Airway epithelial cell (primary cell): ENCODE data around the gene NPRL2. TPM values are rescaled to one million over a fixed set of nuclear protein-coding genes. Genes with fewer than 3 reads are reported as not detected.

Source experiments
- total RNA-seq: library from RNA; depleted of rRNA; stranded (reverse); fragments of >200 nt; gene quantifications from 2 replicates; pipeline ENCODE4 v1.2.3, GENCODE V29; 2015

Gene NPRL2
- total RNA-seq: 14.7 and 17.4 TPM in 2 replicates

DNA sequence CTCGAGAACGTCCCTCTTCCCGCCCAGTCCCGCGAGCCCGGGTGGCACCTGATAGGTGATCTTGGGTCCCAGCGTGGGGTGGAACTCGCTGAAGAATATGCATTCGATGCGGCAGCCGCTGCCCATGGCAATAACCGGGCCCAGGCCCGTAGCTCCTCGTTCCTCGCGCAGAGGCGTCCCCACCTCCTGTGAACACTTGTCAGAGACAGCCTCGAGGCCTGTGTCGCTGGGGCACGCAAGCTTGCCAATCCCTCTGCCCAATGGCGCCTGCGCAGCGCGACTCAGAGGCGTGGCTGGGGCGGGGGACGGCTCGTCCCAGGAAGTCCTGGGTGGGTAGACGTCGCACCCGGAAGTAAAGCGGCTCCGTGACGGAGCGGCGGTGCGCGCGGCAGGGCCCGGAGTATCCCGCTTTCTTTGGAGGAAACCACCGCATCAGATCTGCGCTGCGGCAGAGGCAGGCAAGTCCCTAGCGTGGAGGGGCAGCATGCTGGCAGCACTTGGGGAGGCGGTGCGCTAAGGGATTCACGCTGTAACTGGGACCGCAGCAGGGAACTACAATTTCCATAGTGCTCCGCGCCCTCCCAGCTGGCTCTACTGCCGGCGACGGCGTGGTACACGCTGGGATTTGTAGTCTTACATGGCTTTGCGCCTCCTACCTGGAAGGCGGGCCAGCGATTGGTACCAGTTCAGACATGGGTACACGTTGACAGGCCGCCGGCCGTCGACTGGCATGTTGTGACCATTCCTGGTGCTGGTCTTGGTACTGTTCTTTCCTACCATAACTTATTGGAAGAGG, at the start of gene NPRL2, which contains the start of gene CYB561D2:
NPRL2 (minus strand) TSS at position 249 of the 796 bp plus-strand sequence; CDS start at position 126, 123 bp downstream.
CYB561D2 (plus strand) TSS at position 336 of the 796 bp plus-strand sequence. CDS start 572 bp downstream, outside the sequence.

DNA sequence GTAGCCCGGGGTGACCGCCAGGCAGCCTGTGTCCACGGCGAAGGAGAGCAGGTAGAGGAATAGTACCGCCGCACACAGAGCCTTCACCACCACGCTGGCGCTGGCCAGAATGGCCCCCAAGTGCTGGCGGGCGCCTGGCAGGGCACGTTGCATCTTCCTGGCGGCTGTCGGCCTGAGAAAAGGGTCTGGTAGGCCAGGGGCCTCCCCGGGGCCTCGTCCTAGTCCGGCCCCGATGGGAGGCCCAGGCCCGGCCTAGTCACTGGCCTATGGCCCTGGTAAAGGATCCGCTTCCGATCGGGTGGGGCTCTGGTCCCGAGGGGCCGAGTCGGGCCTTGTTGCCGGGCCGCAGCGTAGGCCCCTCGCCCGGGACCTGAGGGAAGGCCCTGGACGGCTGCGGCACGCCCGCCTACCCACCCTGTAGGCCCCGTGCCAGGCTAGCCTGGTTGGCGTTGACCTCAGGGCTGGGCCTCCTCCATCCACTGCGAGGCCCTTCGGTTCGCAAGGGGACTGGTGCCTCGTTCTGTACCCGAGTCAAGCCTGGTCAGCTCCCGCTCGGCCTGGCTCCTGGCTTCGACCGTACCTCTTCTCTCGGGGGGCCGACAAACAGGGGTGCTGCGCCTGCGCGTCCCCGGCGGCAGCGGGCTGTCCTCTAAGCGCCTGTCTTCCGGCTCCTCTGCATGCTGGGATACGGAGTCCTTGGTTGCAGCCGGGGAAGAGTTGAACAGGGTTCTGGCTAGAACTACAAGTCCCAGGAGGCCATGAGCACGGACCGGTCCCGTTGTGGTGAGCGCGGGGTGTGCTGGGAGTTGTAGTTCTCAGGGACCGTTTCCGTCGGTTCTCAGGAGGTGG, 8.6 kb upstream of the NPRL2 start, which contains the start of gene TMEM115:
TMEM115 (minus strand) TSS at position 611 of the 849 bp plus-strand sequence; CDS start at position 153, 458 bp downstream.

DNA sequence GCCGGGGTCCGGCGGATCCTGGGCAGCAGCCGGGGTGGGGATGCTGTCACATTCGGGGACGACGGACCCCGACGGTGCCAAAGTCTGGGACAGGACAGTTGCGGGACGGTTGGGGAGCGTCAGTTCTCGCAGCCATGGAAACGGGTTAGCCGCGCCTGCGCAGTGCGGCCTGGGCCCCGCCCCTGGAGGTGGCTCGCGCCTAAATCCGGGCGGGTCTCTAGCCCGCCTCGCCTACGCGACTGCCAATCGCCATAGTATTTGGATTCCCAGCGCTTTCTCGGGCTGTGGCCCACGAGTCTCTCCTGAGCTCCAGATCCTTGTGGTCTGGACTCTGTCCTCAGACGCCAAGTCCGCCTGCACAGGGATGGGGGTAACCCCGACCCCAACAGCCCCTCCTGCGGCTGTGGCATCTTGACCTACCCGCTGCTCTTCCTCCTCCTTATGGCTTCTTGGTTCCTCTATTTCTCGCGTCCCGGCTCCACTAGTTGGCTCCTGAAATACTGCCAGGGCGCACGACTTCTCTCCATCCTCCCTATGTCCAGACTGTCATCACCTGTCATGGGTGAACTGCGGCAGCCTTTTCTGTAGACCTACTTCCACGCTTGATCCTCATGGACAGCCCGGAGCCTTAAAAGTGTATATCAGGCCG, 4.9 kb downstream of the NPRL2 start, which contains the start of gene ZMYND10:
ZMYND10 (minus strand) TSS at position 147 of the 649 bp plus-strand sequence. CDS start 153 bp downstream, outside the sequence.

DNA sequence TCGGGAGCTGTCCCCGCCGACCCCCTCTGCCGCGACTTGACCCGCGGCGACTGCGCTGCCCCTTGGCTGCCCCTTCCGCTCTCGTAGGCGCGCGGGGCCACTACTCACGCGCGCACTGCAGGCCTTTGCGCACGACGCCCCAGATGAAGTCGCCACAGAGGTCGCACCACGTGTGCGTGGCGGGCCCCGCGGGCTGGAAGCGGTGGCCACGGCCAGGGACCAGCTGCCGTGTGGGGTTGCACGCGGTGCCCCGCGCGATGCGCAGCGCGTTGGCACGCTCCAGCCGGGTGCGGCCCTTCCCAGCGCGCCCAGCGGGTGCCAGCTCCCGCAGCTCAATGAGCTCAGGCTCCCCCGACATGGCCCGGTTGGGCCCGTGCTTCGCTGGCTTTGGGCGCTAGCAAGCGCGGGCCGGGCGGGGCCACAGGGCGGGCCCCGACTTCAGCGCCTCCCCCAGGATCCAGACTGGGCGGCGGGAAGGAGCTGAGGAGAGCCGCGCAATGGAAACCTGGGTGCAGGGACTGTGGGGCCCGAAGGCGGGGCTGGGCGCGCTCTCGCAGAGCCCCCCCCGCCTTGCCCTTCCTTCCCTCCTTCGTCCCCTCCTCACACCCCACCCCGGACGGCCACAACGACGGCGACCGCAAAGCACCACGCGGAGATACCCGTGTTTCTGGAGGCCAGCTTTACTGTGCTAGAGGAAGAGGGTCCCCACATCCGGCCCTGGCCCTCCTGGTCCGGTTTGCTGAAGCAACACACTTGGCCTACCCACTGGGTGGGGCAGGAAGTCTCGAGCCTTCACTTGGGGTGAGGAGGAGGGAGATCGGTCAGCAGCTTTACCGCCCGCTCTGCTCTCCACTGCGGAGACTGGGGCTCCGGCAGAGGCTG, 9.9 kb downstream of the NPRL2 start, which contains the start of gene RASSF1:
RASSF1 (minus strand) TSS at position 389 of the 882 bp plus-strand sequence; CDS start at position 358, 31 bp downstream.

DNA sequence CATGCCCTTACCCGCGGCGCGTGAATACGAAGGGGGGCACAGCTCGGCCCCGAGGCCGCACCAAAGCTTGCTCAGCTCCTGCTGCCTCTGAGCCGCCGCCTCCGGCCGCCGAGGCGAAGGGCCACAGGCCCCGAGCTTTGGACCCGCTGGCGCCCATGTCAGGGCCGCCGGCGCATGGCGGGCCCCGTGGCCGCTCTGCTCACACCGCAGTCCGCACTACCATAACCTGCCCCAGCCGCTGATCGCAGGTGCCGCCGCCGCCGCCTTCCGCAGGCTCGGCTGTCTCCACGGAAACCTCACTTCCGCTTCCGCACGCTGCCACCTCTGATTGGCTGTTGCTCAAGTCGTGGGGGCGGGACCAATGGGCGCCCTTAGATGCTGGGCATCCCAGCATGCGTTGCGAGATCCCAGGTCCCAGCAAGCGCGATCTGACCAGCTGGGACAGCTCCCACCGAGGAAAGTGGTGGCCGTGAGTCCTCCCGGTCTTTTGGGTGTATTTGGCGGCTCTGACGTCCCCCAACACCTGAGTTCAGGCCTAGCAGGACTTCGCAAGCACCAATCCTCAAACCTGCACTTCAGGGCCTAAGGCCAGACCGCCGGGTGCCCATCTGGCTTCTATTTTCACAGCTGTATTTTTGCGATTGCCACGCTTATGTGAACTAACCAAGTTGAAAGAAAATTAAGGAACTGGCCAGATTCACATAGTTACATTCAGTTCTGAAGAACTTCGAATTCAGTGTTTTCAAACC, 22.5 kb downstream of the NPRL2 start, which contains the start of gene TUSC2:
TUSC2 (minus strand) TSS at position 281 of the 749 bp plus-strand sequence; CDS start at position 157, 124 bp downstream.

DNA sequence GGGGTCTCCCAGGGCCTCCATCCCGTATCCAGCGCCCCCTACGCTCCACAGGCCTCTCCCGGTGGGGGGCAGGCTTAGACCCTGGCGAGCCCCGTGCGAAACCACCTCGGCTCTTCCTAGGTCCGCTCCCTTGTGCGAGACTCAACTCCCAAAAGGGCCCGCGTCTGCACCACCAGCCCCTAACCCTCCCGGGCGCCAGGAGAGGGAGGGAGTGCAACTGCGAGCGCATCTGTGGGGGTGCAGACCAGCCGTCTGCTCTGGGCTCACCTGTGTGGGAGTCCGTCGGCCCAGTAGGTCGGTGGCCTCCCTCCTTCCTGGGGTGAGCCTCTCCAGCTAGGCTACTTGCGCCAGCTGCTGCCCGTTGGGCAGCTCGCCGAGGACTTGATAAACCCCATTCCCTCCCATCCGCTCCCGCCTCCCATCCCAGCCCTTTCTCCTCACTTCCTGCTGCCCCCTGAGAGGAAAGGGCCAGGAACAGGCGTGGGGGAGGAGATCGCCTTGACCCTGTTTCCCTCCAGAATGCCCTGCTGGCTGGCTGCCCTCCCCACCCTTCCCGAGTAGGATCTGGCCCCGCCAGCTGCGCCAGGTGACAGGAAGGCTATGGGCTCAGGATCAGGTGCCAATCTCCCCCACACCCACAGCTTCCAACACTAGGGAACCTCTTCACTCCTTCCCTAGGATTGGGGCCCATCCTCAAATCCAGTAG, 28.0 kb downstream of the NPRL2 start, which contains the start of gene HYAL2:
HYAL2 (minus strand) TSS at position 360 of the 706 bp plus-strand sequence. CDS start 2,256 bp downstream, outside the sequence.

DNA sequence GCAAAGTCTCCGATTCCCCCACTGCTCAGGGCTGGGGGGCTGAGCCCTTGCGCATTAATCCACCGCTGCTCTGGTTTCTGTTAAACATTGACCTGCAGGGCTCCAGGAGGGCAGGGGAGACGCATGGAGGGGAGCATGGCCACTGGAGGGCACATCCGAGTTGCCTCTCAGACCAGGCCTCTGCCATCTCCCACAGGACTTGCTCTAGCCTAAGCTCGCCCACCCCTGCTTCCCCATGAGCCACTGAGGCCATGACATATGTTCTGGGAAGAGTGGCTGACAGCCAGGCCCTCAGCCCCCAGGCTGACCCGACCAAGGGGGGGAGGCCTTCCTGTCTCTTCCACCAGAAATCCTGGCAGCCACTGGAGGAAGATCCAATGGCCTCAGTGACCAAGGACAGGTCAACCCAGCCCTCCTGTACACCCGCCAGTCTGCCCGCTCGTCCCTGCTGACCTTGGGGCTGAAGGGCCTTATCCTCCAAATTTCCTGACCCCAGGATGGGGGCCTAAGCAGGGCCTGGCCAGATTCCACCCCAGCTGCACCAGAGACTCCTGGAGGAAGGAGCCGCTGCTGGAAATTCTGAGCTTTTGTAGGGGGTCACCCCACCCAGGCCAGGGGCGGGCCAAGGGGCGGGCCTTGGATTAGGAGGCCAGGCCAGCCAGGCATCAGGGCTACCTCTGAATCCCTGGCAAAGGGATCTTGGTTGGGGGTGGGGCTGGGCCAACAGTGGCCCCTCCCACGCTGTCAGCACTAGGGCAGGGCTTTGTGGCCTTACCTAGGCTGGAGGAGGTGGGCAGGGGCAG, 47.4 kb downstream of the NPRL2 start, which contains the start of gene HYAL1:
HYAL1 (minus strand) TSS at position 562 of the 803 bp plus-strand sequence. CDS start 618 bp downstream, outside the sequence.

DNA sequence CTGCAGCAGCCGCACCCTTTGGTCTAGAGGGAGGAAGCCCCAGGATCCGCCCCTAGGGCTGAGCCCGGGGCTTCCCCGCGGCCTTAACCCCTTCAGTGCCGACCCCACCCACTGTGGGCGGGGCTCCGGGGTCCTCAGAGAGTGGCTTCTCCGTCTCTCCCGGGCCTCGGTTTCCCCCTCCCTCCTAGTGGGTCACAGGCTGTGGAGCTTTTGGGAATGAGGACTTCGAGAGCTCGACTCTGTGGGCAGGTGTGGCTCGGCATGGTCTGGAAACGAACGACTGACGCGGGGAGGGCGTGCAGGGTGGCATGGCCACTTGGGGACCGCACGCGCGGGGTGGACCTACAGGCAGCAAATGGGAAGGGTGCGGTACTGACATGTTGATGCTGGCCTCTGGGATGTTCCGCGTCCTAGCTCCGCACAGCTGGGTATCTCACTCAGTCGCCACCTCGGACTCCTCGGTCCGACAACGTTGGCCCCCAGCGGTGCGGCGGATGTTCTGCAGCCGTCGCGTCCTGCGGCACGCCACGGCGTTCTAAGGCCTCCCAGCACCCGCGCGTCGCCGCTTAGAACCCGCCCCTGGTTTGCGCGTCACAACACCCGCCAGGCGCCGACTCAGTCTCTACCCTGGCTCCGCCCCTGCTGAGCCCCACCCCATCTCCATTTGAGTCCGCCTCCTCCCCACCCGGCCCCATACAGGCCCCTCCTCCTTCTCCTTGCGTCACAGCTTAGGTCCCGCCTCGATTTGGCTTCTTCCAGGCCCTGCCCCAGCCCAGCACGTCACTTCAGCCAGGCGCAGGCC, 51.5 kb downstream of the NPRL2 start, which contains the start of the genes HYAL3 and NAA80:
HYAL3 (minus strand) TSS at position 570 of the 802 bp plus-strand sequence. CDS start 3,803 bp downstream, outside the sequence.
NAA80 (minus strand) TSS at position 570 of the 802 bp plus-strand sequence. CDS start 1,942 bp downstream, outside the sequence.

Other genes starting within 250 kb of the NPRL2 start
- gene SEMA3F, start 195.5 kb downstream of the NPRL2 start, total RNA-seq: 183 and 242 TPM in 2 replicates
- 0.35 TPM in 1 of 2 replicates, not detected in the other for gene GNAT1, start 159.2 kb downstream of the NPRL2 start, total RNA-seq
- gene SLC38A3, start 145.5 kb downstream of the NPRL2 start, total RNA-seq: 0.23 TPM in 1 of 2 replicates, not detected in the other
- gene GNAI2, start 114.6 kb downstream of the NPRL2 start, total RNA-seq: 186 and 226 TPM in 2 replicates
- 3.9 and 5.4 TPM in 2 replicates for gene SEMA3B, start 81.6 kb downstream of the NPRL2 start, total RNA-seq
- not detected in 2 replicates for gene LSMEM2, start 71.7 kb downstream of the NPRL2 start, total RNA-seq
- 135 and 138 TPM in 2 replicates for gene IFRD2, start 58.3 kb downstream of the NPRL2 start, total RNA-seq
- 13.4 and 19.0 TPM in 2 replicates for gene HYAL3, start 51.4 kb downstream of the NPRL2 start, total RNA-seq
- gene NAA80, start 51.4 kb downstream of the NPRL2 start, total RNA-seq: 28.8 and 38.5 TPM in 2 replicates
- 29.3 and 29.6 TPM in 2 replicates for gene HYAL1, start 47.2 kb downstream of the NPRL2 start, total RNA-seq
- gene HYAL2, start 28.0 kb downstream of the NPRL2 start, total RNA-seq: 81.7 and 102 TPM in 2 replicates
- gene TUSC2, start 22.6 kb downstream of the NPRL2 start, total RNA-seq: 32.7 and 56.4 TPM in 2 replicates
- gene RASSF1, start 9.9 kb downstream of the NPRL2 start, total RNA-seq: 20.2 and 21.0 TPM in 2 replicates
- gene ZMYND10, start 5.0 kb downstream of the NPRL2 start, total RNA-seq: 1.1 and 1.4 TPM in 2 replicates
- gene CYB561D2, start 87 bp upstream of the NPRL2 start, total RNA-seq: 24.9 and 28.8 TPM in 2 replicates
- 54.4 and 56.9 TPM in 2 replicates for gene TMEM115, start 8.7 kb upstream of the NPRL2 start, total RNA-seq
- gene CACNA2D2, start 152.9 kb upstream of the NPRL2 start, total RNA-seq: 0.07 TPM in 1 of 2 replicates, not detected in the other
- 1.9 and 2.3 TPM in 2 replicates for gene C3orf18, start 217.0 kb upstream of the NPRL2 start, total RNA-seq
- gene HEMK1, start 218.7 kb upstream of the NPRL2 start, total RNA-seq: 14.0 and 15.9 TPM in 2 replicates